Stimulated activated CD8-positive, alpha-beta memory T cell treated with anti-CD3 and anti-CD28 coated beads, Interleukin-15, amount 100 ng/mL, for 24 hours (primary cell): ENCODE data around the gene ARHGAP24.
"Not testable (repeated sequence)": the region's sequence is repeated elsewhere in the genome, so short reads cannot be mapped to it uniquely, and the experiment has no call there.

Experiments used
- DNase-seq: peaks from one replicate; pipeline ENCODE4 v3.0.0-alpha.2; 2020; ENCODE audit warnings: low read depth

ARHGAP24 gene

DNA sequence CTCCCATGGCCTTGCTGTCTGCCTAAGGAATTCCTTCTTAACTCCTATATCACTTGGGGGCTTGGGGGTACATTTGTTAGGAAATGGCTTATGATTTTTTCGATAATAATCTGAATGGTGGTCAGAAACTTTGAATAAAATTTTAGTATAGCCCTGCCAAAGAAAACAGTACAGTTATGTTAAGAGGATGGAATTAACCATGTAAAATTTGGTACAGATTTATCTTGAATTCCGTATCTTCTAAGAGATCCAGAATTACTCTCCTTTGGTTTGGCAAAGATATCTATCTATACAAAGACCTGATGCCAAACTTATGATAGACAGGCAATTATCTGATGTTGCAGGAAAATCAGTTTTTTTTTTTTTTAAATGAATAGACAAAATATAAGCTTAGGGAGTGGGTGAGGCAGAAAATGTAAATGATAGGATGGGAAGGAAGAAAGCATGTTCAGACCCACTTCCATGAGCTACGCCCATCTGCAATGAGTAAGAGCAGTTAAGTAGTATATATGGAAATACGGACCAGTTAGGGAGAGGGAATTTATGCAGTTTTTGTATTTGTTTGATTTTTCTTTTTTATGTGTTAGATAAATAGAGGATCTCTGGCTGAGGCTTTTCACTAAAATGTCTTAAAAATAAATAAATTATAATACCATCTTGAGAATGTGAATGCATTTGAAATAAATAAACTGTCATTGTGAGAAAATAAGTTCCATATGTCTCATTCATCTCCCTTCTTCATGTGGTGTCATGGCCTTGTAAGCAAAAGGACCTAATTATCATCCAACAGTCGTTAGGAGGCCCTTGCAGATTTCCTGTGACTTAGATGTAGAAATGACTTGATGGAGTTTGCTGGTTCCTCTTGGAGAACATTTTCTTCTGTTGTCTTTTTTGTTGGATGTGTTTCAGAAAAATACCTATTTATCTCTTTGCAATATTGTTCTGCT, 389.6 kb downstream of the ARHGAP24 start:
- no peak for DNase-seq

- DNase-seq: no peak
Observed at GRCh38 chr4:85865256-85865655, 390.3 kb downstream of the ARHGAP24 start.

DNA sequence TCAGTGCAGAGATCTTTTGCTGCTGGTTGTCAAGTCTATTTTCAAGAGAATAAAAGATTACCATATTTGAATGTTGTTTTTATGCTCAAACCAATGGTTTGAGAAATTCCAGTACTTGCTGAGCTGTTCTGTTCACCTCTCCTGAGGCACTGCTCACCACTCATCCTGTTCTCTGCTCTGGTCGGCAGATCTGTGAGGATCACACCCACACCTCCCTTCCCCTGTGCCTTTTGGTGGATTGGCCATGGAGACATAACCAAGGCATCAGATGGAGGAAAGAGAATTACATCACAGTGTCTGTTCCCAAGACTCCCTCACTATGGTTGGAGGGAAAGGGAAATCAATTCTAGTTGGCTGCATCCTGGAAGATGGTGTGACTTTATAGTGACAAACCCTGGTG, 391.6 kb downstream of the ARHGAP24 start:
- DNase-seq: no peak

DNA sequence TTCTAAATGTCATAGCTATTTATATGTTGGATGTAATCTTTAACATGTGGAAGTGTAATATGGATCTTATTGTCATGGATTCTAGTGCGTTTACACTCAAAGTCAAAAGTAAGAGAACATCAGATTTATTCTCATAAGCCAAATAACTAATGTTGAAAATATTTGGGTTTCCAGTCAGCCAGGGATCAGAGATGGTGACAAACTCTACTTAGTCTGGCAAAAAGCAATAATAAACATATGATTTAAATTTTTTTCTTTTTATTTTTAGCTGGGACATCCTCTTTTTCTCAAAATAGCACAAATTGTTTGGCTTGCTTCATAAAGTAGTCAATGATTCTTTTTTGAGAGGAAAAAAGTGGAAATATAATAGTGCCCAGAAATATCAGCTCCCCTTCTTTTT, 392.3 kb downstream of the ARHGAP24 start:
- no peak for DNase-seq

GRCh38 chr4:85869181-85869580, 394.2 kb downstream of the ARHGAP24 start:
- DNase-seq: no peak

DNA sequence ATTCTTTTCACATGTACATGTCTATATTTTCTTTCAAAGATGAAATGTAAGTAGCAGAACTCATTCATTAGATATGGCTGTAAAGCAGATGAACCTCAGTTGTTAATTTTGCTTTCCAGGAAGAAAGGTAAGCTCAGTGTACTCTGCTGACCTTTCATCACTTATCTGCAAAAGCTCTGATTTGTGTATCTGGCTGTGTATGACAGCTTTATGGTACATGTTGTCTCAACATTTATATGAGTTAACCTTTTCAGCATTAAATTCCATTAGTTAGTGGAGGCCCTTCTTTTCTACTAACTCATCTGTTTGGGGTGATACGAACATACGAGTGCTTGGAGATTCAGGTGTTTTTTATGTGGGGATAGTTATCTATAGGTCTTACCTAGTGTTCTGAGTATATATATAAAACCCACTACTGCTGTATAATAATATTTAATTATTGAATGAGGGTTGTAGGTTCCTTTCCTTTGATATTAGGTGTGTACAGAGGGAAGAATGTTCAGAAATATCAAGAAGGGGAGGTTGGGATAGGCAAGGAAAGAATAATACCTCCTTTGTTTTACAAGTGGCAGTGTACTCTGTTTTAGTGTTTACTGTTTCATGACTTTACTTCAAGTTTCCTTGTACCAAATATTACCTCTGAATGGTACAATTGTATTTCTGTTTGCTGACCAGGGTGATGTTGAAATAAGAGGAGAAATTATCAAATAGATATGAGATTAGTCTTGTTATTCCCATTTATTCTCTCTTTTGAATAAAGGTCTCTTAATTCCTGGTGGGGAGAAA, 395.5 kb downstream of the ARHGAP24 start:
- DNase-seq: no peak

- DNase-seq: no peak
Observed at GRCh38 chr4:85873566-85873965, 398.6 kb downstream of the ARHGAP24 start.

- no peak for DNase-seq
Observed at GRCh38 chr4:85879518-85879917, 404.6 kb downstream of the ARHGAP24 start.

DNA sequence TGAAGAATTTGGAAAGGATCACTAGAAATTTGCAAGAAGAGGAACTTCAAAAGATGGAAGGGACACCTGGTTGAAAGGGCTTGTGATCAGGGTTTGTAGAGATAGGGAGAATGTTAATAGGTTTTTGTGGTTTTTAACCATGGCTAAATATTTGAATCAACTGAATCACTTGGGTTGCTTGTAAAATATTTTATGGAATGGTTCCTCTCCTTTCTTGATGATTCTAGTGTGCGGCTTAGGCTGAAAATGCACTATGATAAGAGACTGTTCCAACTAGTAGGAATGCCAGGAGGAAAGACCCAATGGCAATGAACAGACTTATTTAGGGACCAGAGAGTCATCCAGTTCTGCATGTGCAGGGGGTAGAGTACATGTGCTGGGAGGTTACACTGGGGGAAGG, 408.2 kb downstream of the ARHGAP24 start:
- no peak for DNase-seq

DNA sequence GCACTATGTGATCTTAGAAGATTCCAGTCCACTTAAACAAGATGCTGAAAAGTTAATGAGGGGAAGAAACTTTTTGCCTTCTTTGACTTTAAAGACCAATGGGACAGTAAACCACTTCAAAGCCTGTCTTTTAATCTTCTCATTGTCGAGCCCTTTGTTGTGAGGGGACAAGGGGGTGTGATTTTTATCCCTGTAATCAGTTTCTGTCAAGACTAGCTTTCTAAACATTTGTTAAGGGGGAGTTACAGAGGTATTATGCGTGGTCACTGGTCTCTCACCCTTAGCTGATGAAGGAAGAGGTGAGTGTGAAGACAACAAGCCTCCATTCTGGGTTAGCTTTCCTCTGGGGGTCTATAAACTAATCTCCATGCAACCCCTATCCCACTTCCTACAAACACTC, 409.3 kb downstream of the ARHGAP24 start:
- DNase-seq: no peak

GRCh38 chr4:85886665-85887064, 411.7 kb downstream of the ARHGAP24 start:
- no peak for DNase-seq

GRCh38 chr4:85889314-85889713, 414.4 kb downstream of the ARHGAP24 start:
- DNase-seq: no peak

GRCh38 chr4:85895755-85896154, 420.8 kb downstream of the ARHGAP24 start:
- DNase-seq: no peak

DNA sequence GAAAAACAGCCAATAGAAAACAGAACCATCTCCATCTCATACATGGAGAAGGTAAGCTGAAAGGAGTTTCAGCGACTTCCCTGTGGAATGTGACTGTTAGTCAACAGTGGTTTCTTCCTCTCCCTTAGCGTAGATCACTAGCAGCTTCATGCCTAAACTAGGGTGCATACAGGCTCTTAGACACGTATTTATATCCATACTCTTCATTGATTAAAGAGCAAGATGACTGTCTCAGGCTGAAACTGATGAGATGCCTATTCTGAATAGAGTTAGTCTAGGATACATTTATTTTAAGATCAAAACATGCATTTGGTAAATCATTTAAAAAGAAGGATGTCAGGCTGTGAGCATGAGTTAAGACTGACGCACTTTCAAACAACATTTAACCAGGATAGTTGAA, 423.3 kb downstream of the ARHGAP24 start:
- no peak for DNase-seq

DNA sequence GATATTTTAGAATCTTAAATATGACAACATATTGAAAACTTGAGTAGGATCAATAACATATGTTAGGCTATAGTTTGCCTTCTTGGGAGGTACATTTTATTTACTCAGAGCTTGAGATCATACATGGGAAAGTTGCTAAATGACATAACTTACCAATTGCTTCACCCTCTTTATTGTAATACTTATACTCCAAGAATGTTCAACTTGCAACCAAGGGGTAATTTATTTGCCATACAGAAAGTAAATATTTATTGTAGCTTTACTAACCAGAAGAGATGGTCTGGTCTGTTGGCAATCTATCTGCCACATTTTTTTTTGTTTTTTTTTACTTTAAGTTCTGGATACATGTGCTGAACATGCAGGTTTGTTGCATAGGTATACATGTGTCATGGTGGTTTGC, 426.6 kb downstream of the ARHGAP24 start:
- DNase-seq: no peak

DNA sequence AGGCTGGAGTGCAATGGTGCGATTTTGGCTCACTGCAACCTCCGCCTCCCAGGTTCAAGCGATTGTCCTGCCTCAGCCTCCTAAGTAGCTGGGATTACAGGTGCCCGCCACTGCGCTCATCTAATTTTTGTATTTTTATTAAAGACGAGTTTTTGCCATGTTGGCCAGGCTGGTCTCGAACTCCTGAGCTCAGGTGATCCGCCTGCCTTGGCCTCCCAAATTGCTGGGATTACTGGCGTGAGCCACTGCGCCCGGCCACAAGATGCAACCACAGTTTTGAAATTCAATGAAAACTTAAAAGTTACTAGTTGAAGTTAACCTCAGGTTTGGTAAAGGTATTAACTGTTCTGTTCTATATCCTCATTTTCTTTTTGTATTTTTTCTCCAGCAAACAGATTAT, 427.7 kb downstream of the ARHGAP24 start:
- DNase-seq: not testable (repeated sequence)

DNA sequence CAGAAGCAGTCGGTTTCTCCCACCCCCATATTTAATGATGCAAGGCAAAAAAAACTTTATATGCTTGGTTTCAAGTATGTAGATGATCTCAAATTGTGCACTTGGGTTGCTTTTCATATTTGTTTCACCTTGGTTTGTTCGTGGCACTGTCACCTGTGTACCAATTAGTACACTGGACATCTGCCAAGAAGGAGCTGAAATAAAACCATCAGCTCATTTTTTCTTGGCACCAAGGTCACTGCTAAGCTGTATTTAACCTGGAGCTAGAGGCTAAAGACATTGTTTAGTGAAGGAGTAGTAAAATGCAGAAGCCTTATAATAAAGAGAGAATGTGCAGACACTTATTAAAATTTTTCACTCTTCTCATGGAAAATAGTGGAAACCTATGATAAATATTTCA, 430.8 kb downstream of the ARHGAP24 start:
- DNase-seq: no peak

- no peak for DNase-seq
Observed at GRCh38 chr4:85907001-85907400, 432.1 kb downstream of the ARHGAP24 start.

DNA sequence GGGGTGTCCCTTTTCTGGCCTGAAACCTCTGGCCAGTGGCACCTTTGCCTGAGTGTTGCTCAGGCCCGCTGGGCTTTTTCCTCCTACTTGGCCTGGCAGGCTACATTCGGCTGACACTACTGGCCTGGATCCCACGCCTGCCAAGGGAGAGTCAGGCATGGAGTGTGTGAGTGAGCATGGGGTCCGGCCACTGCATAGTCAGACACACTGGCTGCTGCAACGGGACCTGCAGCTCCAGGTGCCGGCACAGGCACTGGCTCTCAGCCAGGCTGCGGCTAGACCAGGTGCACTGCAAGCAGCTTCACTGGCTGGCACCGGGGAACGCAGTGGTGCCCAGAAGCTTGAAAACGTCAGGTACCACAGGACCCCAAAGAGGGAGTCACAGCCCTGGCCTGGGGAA, 434.9 kb downstream of the ARHGAP24 start:
- no peak for DNase-seq

DNA sequence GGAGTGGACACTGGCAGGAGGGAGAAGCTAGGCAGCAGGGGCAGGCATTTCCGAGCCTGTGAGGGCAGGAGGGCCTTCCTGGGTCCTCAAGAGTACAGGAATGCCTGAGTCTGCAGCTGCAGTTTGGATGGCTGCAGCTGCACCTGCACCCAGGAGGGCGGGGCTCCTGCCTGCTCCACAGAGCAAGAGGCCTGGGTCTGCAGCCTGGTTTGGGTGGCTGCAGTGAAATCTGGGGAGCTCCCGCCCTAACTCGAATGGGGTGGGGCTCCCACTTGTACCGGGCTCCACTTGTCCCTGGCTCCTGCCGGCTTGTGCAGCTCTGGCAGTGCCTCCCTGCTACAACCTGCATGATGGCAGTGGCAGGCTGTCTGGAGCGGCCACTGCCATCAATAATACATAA, 436.0 kb downstream of the ARHGAP24 start:
- DNase-seq: no peak

DNA sequence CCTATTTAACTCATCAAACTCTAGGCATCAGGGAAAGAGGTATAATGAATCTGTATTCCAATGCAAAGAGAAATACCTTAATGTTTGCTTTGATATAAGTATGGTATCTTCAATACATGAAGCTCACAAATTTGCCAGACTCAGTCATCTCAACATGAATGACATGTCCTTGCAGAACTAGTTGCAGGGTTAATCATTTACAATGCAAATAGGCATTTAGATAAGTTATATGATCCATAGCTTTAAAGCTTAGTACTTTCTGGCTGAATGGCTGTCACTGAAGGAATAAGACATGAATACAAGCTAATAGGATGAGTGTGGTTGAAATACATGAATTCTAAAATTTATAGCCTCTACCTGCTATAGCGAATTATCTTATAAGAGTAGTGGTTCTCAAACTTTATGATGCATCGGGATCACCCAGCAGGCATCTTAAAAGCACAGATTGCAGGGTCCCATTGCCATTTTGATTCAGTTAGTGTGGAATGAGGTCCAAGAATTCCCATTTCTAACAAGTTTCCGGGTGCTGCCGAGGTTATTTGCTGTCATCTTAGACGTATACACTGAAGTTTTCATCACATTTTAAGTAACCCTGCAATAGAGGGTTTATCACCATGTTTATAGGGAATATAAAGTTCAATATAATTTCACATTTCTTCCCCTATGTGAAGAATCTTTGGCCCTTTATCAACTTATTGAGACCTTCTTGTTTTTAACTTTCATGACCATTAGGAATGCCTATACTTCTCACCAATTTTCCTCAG, 439.2 kb downstream of the ARHGAP24 start:
- no peak for DNase-seq

DNA sequence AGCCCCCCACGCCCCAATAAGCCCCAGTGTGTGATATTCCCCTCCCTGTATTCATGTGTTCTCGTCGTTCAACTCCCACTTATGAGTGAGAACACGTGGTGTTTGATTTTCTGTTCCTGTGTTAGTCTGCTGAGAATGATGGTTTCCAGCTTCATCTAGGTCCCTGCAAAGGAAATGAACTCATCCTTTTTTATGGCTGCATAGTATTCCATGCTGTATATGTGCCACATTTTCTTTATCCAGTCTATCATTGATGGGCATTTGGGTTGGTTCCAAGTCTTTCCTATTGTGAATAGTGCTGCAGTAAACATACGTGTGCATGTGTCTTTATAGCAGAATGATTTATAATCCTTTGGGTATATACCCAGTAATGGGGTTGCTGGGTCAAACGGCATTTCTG, 440.6 kb downstream of the ARHGAP24 start:
- DNase-seq: not testable (repeated sequence)
